ENCODE data around the gene AP4E1.

Gene AP4E1

GRCh38 chr15:50889589-50889988, 18.9 kb upstream of the AP4E1 start:
- Histone ChIP-seq H2AK5ac (ENCODE audit: low read depth, low read length) (no peak overlapping the region), H4K91ac (ENCODE audit: low read depth, low read length, poor library complexity) (no peak overlapping the region), H2BK15ac (ENCODE audit: low read length) (no peak overlapping the region), H3K9me3 (replicated peaks in 1 of 2; ENCODE audit: control insufficient read depth in 2 of 2, insufficient read depth in 1 of 2, low read depth in 1 of 2, low read length in 2 of 2) (peaks cover 0 to 18% of the 10 kb centered on the region in 2 donors), H2AFZ (ENCODE audit: low read length) (no peak overlapping the region), H2BK5ac (ENCODE audit: low read length) (no peak overlapping the region), H3K4me1 (ENCODE audit: control insufficient read depth in 2 of 2, insufficient read depth in 1 of 2, low read depth in 1 of 2, low read length in 2 of 2) (no peaks in the 10 kb centered on the region), H3K27me3 (ENCODE audit: control insufficient read depth in 3 of 3, insufficient read depth in 3 of 3, low read depth in 1 of 3, low read length in 3 of 3) (no peaks in the 10 kb centered on the region), H3K9ac (ENCODE audit: low read depth, low read length, poor library complexity) (no peak overlapping the region), H3K18ac (ENCODE audit: low read length) (no peak overlapping the region), H3K4ac (ENCODE audit: low read length) (no peak overlapping the region), H3K79me1 (ENCODE audit: low read depth, low read length) (no peaks in the 10 kb centered on the region), H3K14ac (ENCODE audit: low read length) (no peak overlapping the region), H2BK12ac (ENCODE audit: low read length) (no peak overlapping the region), H4K8ac (ENCODE audit: low read depth, low read length) (no peak overlapping the region), H3K4me3 (ENCODE audit: low read length in 2 of 2) (no peak overlapping the region), H3K4me2 (ENCODE audit: insufficient read depth, low read length, poor library complexity, severe bottlenecking) (no peak overlapping the region), H3K27ac (replicated peaks; ENCODE audit: low read length) (no peak overlapping the region), H3K36me3 (replicated peaks in 1 of 2; ENCODE audit: control insufficient read depth in 2 of 2, insufficient read depth in 2 of 2, low read length in 2 of 2) (no peaks in the 10 kb centered on the region), H2BK120ac (ENCODE audit: low read depth, low read length) (no peak overlapping the region), H3K23ac (ENCODE audit: low read depth, low read length, poor library complexity) (no peak overlapping the region)
- no CpG with 5 or more reads among the region's 9 CpGs for WGBS, 2 donors (ENCODE audit: extremely low coverage in 2 of 2, insufficient read length in 2 of 2, insufficient replicate concordance in 1 of 2)
- DNase-seq (ENCODE audit: low spot score): no peak

GRCh38 chr15:50890751-50891150, 17.7 kb upstream of the AP4E1 start:
- Histone ChIP-seq H3K14ac (ENCODE audit: low read length) (no peak overlapping the region), H2BK12ac (ENCODE audit: low read length) (no peak overlapping the region), H3K4ac (ENCODE audit: low read length) (no peak overlapping the region), H3K36me3 (replicated peaks in 1 of 2; ENCODE audit: control insufficient read depth in 2 of 2, insufficient read depth in 2 of 2, low read length in 2 of 2) (no peaks in the 10 kb centered on the region), H3K23ac (ENCODE audit: low read depth, low read length, poor library complexity) (no peak overlapping the region), H3K9me3 (replicated peaks in 1 of 2; ENCODE audit: control insufficient read depth in 2 of 2, insufficient read depth in 1 of 2, low read depth in 1 of 2, low read length in 2 of 2) (peaks cover 0 to 19% of the 10 kb centered on the region in 2 donors), H3K4me2 (ENCODE audit: insufficient read depth, low read length, poor library complexity, severe bottlenecking) (no peak overlapping the region), H2BK120ac (ENCODE audit: low read depth, low read length) (no peak overlapping the region), H3K27ac (replicated peaks; ENCODE audit: low read length) (no peak overlapping the region), H2AFZ (ENCODE audit: low read length) (no peak overlapping the region), H3K18ac (ENCODE audit: low read length) (no peak overlapping the region), H2BK5ac (ENCODE audit: low read length) (no peak overlapping the region), H4K8ac (ENCODE audit: low read depth, low read length) (no peak overlapping the region), H3K79me1 (ENCODE audit: low read depth, low read length) (no peaks in the 10 kb centered on the region), H3K27me3 (ENCODE audit: control insufficient read depth in 3 of 3, insufficient read depth in 3 of 3, low read depth in 1 of 3, low read length in 3 of 3) (no peaks in the 10 kb centered on the region), H4K91ac (ENCODE audit: low read depth, low read length, poor library complexity) (no peak overlapping the region), H2BK15ac (ENCODE audit: low read length) (no peak overlapping the region), H2AK5ac (ENCODE audit: low read depth, low read length) (no peak overlapping the region), H3K4me1 (ENCODE audit: control insufficient read depth in 2 of 2, insufficient read depth in 1 of 2, low read depth in 1 of 2, low read length in 2 of 2) (no peaks in the 10 kb centered on the region), H3K4me3 (ENCODE audit: low read length in 2 of 2) (no peak overlapping the region), H3K9ac (ENCODE audit: low read depth, low read length, poor library complexity) (no peak overlapping the region)
- no CpG with 5 or more reads among the region's 5 CpGs for WGBS, 2 donors (ENCODE audit: extremely low coverage in 2 of 2, insufficient read length in 2 of 2, insufficient replicate concordance in 1 of 2)
- no peak for DNase-seq (ENCODE audit: low spot score)

GRCh38 chr15:50891159-50891558, 17.3 kb upstream of the AP4E1 start:
- no peak overlapping the region for H3K18ac ChIP-seq (ENCODE audit: low read length)
- no peak overlapping the region for H3K14ac ChIP-seq (ENCODE audit: low read length)
- H2BK15ac ChIP-seq (ENCODE audit: low read length): no peak overlapping the region
- no peak overlapping the region for H2BK120ac ChIP-seq (ENCODE audit: low read depth, low read length)
- H2AK5ac ChIP-seq (ENCODE audit: low read depth, low read length): no peak overlapping the region
- no peak overlapping the region for H3K4me3 ChIP-seq (ENCODE audit: low read length in 2 of 2)
- no peak overlapping the region for H4K8ac ChIP-seq (ENCODE audit: low read depth, low read length)
- H2BK12ac ChIP-seq (ENCODE audit: low read length): no peak overlapping the region
- no peaks in the 10 kb centered on the region for H3K36me3 ChIP-seq (replicated peaks in 1 of 2; ENCODE audit: control insufficient read depth in 2 of 2, insufficient read depth in 2 of 2, low read length in 2 of 2)
- H3K4ac ChIP-seq (ENCODE audit: low read length): no peak overlapping the region
- no peaks in the 10 kb centered on the region for H3K79me1 ChIP-seq (ENCODE audit: low read depth, low read length)
- peaks cover 0 to 19% of the 10 kb centered on the region in 2 donors for H3K9me3 ChIP-seq (replicated peaks in 1 of 2; ENCODE audit: control insufficient read depth in 2 of 2, insufficient read depth in 1 of 2, low read depth in 1 of 2, low read length in 2 of 2)
- no CpG with 5 or more reads among the region's 1 CpG for WGBS, 2 donors (ENCODE audit: extremely low coverage in 2 of 2, insufficient read length in 2 of 2, insufficient replicate concordance in 1 of 2)
- H3K27me3 ChIP-seq (ENCODE audit: control insufficient read depth in 3 of 3, insufficient read depth in 3 of 3, low read depth in 1 of 3, low read length in 3 of 3): no peaks in the 10 kb centered on the region
- no peaks in the 10 kb centered on the region for H3K4me1 ChIP-seq (ENCODE audit: control insufficient read depth in 2 of 2, insufficient read depth in 1 of 2, low read depth in 1 of 2, low read length in 2 of 2)
- H3K23ac ChIP-seq (ENCODE audit: low read depth, low read length, poor library complexity): no peak overlapping the region
- H3K9ac ChIP-seq (ENCODE audit: low read depth, low read length, poor library complexity): no peak overlapping the region
- H3K4me2 ChIP-seq (ENCODE audit: insufficient read depth, low read length, poor library complexity, severe bottlenecking): no peak overlapping the region
- H4K91ac ChIP-seq (ENCODE audit: low read depth, low read length, poor library complexity): no peak overlapping the region
- H2AFZ ChIP-seq (ENCODE audit: low read length): no peak overlapping the region
- H2BK5ac ChIP-seq (ENCODE audit: low read length): no peak overlapping the region
- no peak for DNase-seq (ENCODE audit: low spot score)
- no peak overlapping the region for H3K27ac ChIP-seq (replicated peaks; ENCODE audit: low read length)

- H4K91ac ChIP-seq (ENCODE audit: low read depth, low read length, poor library complexity): no peak overlapping the region
- no peaks in the 10 kb centered on the region for H3K4me1 ChIP-seq (ENCODE audit: control insufficient read depth in 2 of 2, insufficient read depth in 1 of 2, low read depth in 1 of 2, low read length in 2 of 2)
- no peak overlapping the region for H3K27ac ChIP-seq (replicated peaks; ENCODE audit: low read length)
- H2AK5ac ChIP-seq (ENCODE audit: low read depth, low read length): no peak overlapping the region
- no peak overlapping the region for H2BK120ac ChIP-seq (ENCODE audit: low read depth, low read length)
- H3K4me2 ChIP-seq (ENCODE audit: insufficient read depth, low read length, poor library complexity, severe bottlenecking): no peak overlapping the region
- H3K14ac ChIP-seq (ENCODE audit: low read length): no peak overlapping the region
- H2BK15ac ChIP-seq (ENCODE audit: low read length): no peak overlapping the region
- H3K9ac ChIP-seq (ENCODE audit: low read depth, low read length, poor library complexity): no peak overlapping the region
- no peak overlapping the region for H3K4ac ChIP-seq (ENCODE audit: low read length)
- H3K18ac ChIP-seq (ENCODE audit: low read length): no peak overlapping the region
- no peak overlapping the region for H3K4me3 ChIP-seq (ENCODE audit: low read length in 2 of 2)
- H4K8ac ChIP-seq (ENCODE audit: low read depth, low read length): no peak overlapping the region
- H2BK12ac ChIP-seq (ENCODE audit: low read length): no peak overlapping the region
- H3K36me3 ChIP-seq (replicated peaks in 1 of 2; ENCODE audit: control insufficient read depth in 2 of 2, insufficient read depth in 2 of 2, low read length in 2 of 2): no peaks in the 10 kb centered on the region
- DNase-seq (ENCODE audit: low spot score): no peak
- no CpG with 5 or more reads among the region's 3 CpGs for WGBS, 2 donors (ENCODE audit: extremely low coverage in 2 of 2, insufficient read length in 2 of 2, insufficient replicate concordance in 1 of 2)
- H3K9me3 ChIP-seq (replicated peaks in 1 of 2; ENCODE audit: control insufficient read depth in 2 of 2, insufficient read depth in 1 of 2, low read depth in 1 of 2, low read length in 2 of 2): peaks cover 0 to 19% of the 10 kb centered on the region in 2 donors
- no peak overlapping the region for H2AFZ ChIP-seq (ENCODE audit: low read length)
- H3K79me1 ChIP-seq (ENCODE audit: low read depth, low read length): no peaks in the 10 kb centered on the region
- H3K27me3 ChIP-seq (ENCODE audit: control insufficient read depth in 3 of 3, insufficient read depth in 3 of 3, low read depth in 1 of 3, low read length in 3 of 3): no peaks in the 10 kb centered on the region
- H3K23ac ChIP-seq (ENCODE audit: low read depth, low read length, poor library complexity): no peak overlapping the region
- H2BK5ac ChIP-seq (ENCODE audit: low read length): no peak overlapping the region
These were observed 14.5 kb upstream of the AP4E1 start for GRCh38 chr15:50893976-50894375.

Data from neuronal stem cell (in vitro differentiated cells).